Measurements from ENCODE around the gene CD109.
"Not testable (repeated sequence)": the region's sequence is repeated elsewhere in the genome, so short reads cannot be mapped to it uniquely, and the experiment has no call there.

The CD109 gene

DNA sequence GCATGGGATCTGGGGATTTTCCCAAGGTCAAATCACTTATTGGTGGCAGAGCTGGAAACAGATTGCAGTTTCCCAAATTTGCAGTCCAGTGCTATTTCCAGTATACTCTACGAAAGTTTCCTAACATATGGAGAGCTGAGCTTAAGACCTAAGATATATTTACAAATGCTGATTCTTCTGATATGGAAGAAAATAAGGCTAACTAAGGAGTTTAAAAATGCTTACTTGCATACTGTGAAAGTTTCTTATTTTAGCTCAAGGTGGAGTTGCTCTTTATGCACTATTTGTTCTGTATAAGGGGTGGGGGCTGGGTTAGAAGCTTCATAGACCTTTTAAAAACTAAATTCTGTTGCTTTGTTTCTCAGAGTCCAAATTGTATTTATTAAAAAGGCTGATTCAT, 7.5 kb downstream of the CD109 start:
- ATAC-seq (no peak), DNase-seq (no peak)
- H3K9me3 Mint-ChIP-seq: no peaks in the 10 kb centered on the region
- peak overlapping the region; percentile 81 for H3K27ac Mint-ChIP-seq
- H3K4me3 Mint-ChIP-seq: no peak overlapping the region
- H3K36me3 Mint-ChIP-seq (ENCODE audit: low read depth): peaks cover 32% of the 10 kb centered on the region
- H3K4me1 Mint-ChIP-seq: peaks cover 42% of the 10 kb centered on the region
- peaks cover 9% of the 10 kb centered on the region for H3K27me3 Mint-ChIP-seq

GRCh38 chr6:73704260-73704659, 8.3 kb downstream of the CD109 start:
- ATAC-seq: peak; percentile 95
- Mint-ChIP-seq H3K27me3 (peaks cover 7% of the 10 kb centered on the region), H3K27ac (peak overlapping the region; percentile 81), H3K4me1 (peaks cover 40% of the 10 kb centered on the region), H3K9me3 (no peaks in the 10 kb centered on the region), H3K36me3 (ENCODE audit: low read depth) (peaks cover 27% of the 10 kb centered on the region), H3K4me3 (peak overlapping the region; percentile 24)
- DNase-seq: peak; percentile 59

DNA sequence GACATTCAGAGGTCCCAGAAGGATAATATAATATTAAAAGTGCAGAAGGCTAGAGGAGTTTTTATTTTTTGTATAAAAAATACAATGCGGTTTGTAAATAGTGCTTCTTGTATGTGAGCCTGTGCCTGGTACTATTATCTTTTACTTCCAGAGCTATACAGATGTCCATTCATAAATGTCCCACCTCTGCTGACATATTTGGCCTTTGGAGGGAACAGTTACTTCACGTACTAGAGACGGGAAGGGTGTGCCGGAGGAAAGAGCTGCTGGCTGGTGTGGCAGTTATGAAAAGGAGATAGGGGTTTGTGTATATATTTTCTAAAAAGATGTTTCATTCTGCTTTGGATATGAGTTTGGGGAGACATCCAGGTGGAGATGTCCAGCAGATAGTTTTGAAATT, 8.8 kb downstream of the CD109 start:
- peaks cover 2% of the 10 kb centered on the region for H3K27me3 Mint-ChIP-seq
- H3K4me1 Mint-ChIP-seq: peaks cover 37% of the 10 kb centered on the region
- ATAC-seq (no peak), DNase-seq (no peak)
- peaks cover 22% of the 10 kb centered on the region for H3K36me3 Mint-ChIP-seq (ENCODE audit: low read depth)
- peak overlapping the region; percentile 81 for H3K27ac Mint-ChIP-seq
- H3K4me3 Mint-ChIP-seq: no peak overlapping the region
- no peaks in the 10 kb centered on the region for H3K9me3 Mint-ChIP-seq

GRCh38 chr6:73706971-73707370, 11.0 kb downstream of the CD109 start:
- Mint-ChIP-seq H3K9me3 (no peaks in the 10 kb centered on the region), H3K27me3 (no peaks in the 10 kb centered on the region), H3K27ac (no peak overlapping the region), H3K4me1 (peaks cover 27% of the 10 kb centered on the region), H3K36me3 (ENCODE audit: low read depth) (peaks cover 11% of the 10 kb centered on the region), H3K4me3 (no peak overlapping the region)
- ATAC-seq (no peak), DNase-seq (no peak)

DNA sequence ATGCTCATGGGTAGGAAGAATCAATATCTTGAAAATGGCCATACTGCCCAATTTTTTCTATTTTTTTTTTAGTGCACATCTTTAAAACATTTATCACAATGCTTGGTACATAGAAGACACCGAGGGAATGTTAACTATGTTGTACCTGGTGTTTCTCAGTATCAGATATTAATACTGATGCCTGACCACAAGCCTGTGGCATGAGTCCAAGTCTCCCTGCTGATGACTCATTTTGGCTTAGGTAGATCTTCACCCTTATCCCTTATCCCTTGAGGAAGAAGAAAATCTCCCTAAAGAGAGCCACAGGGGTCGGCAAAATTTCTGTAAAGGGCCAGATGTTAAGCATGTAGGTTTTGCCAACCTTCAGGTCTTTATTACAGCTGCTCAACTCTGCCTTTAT, 14.5 kb downstream of the CD109 start:
- Mint-ChIP-seq H3K27ac (no peak overlapping the region), H3K27me3 (no peaks in the 10 kb centered on the region), H3K36me3 (ENCODE audit: low read depth) (peaks cover 4% of the 10 kb centered on the region), H3K9me3 (no peaks in the 10 kb centered on the region), H3K4me1 (peaks cover 16% of the 10 kb centered on the region), H3K4me3 (no peak overlapping the region)
- DNase-seq: no peak
- ATAC-seq: no peak

DNA sequence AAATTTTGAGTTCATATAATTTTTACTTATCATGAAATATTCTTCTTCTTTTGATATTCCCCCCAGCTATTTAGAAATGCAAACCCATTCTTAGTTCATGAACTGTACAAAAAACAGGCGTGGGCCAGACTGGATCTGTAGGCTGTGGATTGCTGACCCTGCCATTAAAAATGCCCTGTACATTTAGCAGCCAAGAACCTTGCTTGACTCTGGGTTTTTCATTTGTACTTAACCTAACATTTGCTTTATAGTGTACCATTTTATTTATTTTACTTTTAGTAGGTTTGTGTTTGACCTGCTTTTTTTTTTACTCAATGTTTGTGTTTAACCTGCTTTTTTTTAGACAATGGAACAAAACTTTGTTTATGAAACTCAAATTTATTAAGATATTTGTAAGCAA, 14.9 kb downstream of the CD109 start:
- Mint-ChIP-seq H3K9me3 (no peaks in the 10 kb centered on the region), H3K27ac (no peak overlapping the region), H3K4me3 (no peak overlapping the region), H3K27me3 (no peaks in the 10 kb centered on the region), H3K36me3 (ENCODE audit: low read depth) (peaks cover 4% of the 10 kb centered on the region), H3K4me1 (peaks cover 16% of the 10 kb centered on the region)
- no peak for ATAC-seq
- no peak for DNase-seq

DNA sequence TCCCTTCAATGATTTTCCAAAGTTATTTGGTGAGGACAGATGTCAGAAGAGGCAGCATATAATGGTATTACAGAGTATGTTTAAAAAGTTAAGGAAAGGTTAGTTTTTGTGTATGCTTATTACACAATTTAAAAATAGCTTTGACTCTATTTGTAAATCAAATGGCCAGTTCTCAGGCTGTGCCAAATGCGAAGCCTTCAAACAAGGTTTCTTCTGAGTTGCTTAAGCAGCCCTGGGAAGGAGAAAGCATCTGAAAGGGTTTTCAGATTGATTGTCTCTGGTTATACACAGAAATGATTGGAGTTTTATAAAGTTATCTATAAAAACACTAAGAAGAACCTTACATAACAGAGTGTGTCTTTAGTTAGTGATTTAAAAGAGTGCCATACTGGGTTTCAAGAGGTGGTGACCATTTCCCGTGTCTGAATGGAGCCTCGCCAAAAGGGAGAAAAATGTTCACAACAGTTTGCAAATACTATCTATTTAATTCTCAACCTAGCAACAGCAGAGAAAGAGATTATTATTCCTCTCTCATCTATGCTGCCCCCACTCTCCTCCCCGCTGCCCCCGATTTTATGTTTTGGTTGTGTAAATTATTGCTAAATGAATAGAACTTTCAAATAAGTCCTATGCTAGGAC, 16.7 kb downstream of the CD109 start:
- no peaks in the 10 kb centered on the region for H3K27me3 Mint-ChIP-seq
- no peaks in the 10 kb centered on the region for H3K9me3 Mint-ChIP-seq
- H3K27ac Mint-ChIP-seq: no peak overlapping the region
- no peak for DNase-seq
- H3K4me3 Mint-ChIP-seq: no peak overlapping the region
- H3K4me1 Mint-ChIP-seq: peaks cover 16% of the 10 kb centered on the region
- ATAC-seq: no peak
- H3K36me3 Mint-ChIP-seq (ENCODE audit: low read depth): peaks cover 4% of the 10 kb centered on the region

DNA sequence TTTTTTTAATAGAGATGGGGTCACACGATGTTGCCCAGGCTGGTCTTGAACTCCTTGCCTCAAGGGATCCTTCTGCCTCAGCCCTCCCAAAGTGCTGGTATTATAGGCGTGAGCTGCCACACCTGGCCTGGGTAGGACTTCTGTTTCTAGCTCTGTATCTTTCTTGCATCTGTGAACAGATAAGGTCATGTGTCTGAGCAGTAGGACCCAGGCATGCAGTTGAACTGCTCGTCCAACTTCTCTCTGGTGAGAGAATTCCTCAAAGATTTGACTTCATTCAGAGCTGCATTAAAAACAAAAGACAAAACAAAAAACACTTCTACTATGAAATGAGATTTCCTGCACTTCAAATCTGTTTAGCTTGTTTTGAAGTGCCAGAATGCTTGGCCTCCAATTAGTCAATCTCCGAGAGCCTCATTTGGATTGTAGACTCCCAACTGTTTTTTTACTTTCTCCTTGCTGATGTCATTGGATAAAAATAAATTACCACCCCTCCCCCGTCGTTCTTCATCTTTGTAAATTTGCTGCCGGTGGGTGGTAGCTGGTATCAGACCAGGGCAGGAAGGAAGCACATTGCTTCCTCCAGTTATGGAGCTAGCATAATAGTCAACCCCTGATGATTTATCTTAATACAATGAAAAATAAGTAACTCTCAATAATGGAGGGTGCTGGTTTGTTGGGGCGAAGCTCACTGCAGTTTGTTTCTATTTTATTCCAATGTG, 17.6 kb downstream of the CD109 start:
- DNase-seq: no peak
- no peak overlapping the region for H3K4me3 Mint-ChIP-seq
- no peak for ATAC-seq
- peaks cover 7% of the 10 kb centered on the region for H3K36me3 Mint-ChIP-seq (ENCODE audit: low read depth)
- H3K27ac Mint-ChIP-seq: no peak overlapping the region
- peaks cover 2% of the 10 kb centered on the region for H3K27me3 Mint-ChIP-seq
- peaks cover 19% of the 10 kb centered on the region for H3K4me1 Mint-ChIP-seq
- no peaks in the 10 kb centered on the region for H3K9me3 Mint-ChIP-seq

GRCh38 chr6:73715111-73715508, 19.1 kb downstream of the CD109 start:
- not testable (repeated sequence) for H3K4me3 Mint-ChIP-seq; DNase-seq; H3K27me3 Mint-ChIP-seq; H3K36me3 Mint-ChIP-seq (ENCODE audit: low read depth); ATAC-seq; H3K9me3 Mint-ChIP-seq; H3K27ac Mint-ChIP-seq
- peaks cover 19% of the 10 kb centered on the region for H3K4me1 Mint-ChIP-seq

DNA sequence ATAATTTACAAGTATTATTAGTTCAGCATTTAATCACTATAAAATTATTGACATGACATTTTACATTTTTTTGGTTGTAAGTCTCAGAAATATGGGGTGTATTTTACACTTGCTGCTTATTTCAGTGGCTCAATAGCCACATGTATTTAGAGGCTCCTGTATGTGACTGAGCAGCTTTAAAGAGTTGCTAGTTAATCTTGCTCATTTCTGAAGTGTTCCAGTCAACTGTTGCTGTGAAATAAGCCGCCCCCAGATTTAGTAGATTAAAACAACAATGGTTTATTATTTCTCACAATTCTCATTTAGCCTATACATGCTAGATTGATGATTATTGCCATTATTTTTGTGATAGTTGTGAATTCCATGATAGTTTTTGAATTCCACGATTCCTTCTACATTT, 23.0 kb downstream of the CD109 start:
- no peaks in the 10 kb centered on the region for H3K9me3 Mint-ChIP-seq
- H3K36me3 Mint-ChIP-seq (ENCODE audit: low read depth): peaks cover 6% of the 10 kb centered on the region
- ATAC-seq: no peak
- no peak overlapping the region for H3K4me3 Mint-ChIP-seq
- H3K27me3 Mint-ChIP-seq: peaks cover 2% of the 10 kb centered on the region
- no peak for DNase-seq
- H3K27ac Mint-ChIP-seq: no peak overlapping the region
- peaks cover 27% of the 10 kb centered on the region for H3K4me1 Mint-ChIP-seq

- DNase-seq (no peak), ATAC-seq (peak; percentile 98)
- H3K4me3 Mint-ChIP-seq: peak overlapping the region; percentile 14
- H3K4me1 Mint-ChIP-seq: peaks cover 43% of the 10 kb centered on the region
- no peaks in the 10 kb centered on the region for H3K9me3 Mint-ChIP-seq
- H3K27ac Mint-ChIP-seq: peak overlapping the region; percentile 67
- H3K27me3 Mint-ChIP-seq: peaks cover 2% of the 10 kb centered on the region
- H3K36me3 Mint-ChIP-seq (ENCODE audit: low read depth): peaks cover 10% of the 10 kb centered on the region
These were observed 26.5 kb downstream of the CD109 start for GRCh38 chr6:73722318-73723060.

- Mint-ChIP-seq H3K4me1 (peaks cover 47% of the 10 kb centered on the region), H3K27ac (peak overlapping the region; percentile 75)
- not testable (repeated sequence) for H3K9me3 Mint-ChIP-seq
These were observed 27.5 kb downstream of the CD109 start for GRCh38 chr6:73723480-73723879.

DNA sequence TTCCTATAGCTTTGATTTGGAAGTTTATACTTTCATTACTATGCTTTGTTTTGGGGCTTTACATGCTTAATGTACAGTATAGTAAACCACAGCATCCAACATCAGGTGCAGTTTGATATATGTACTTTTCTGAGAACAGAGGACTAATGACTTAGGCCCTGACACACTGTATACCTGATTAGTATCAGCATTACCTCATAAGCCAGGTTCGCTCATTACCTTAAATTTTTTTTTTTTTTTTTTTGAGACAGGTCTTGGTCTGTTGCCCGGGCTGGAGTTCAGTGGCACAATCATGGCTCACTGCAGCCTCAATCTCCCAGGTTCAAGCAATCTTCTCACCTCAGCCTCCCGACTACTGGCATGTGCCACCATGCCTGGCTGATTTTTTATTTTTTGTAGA, 28.4 kb downstream of the CD109 start:
- no peaks in the 10 kb centered on the region for H3K9me3 Mint-ChIP-seq
- no peaks in the 10 kb centered on the region for H3K27me3 Mint-ChIP-seq
- H3K27ac Mint-ChIP-seq: no peak overlapping the region
- ATAC-seq: no peak
- peaks cover 12% of the 10 kb centered on the region for H3K36me3 Mint-ChIP-seq (ENCODE audit: low read depth)
- DNase-seq: no peak
- no peak overlapping the region for H3K4me3 Mint-ChIP-seq
- H3K4me1 Mint-ChIP-seq: peaks cover 55% of the 10 kb centered on the region

More at GRCh38 chr6:73723480-73723879, 27.5 kb downstream of the CD109 start:
- not testable (repeated sequence) for ATAC-seq; H3K36me3 Mint-ChIP-seq (ENCODE audit: low read depth); H3K4me3 Mint-ChIP-seq; H3K27me3 Mint-ChIP-seq; DNase-seq

- not testable (repeated sequence) for H3K27me3 Mint-ChIP-seq, H3K4me3 Mint-ChIP-seq, DNase-seq, H3K9me3 Mint-ChIP-seq, H3K27ac Mint-ChIP-seq, ATAC-seq
- Mint-ChIP-seq H3K36me3 (ENCODE audit: low read depth) (peaks cover 12% of the 10 kb centered on the region), H3K4me1 (peaks cover 60% of the 10 kb centered on the region)
These were observed 29.2 kb downstream of the CD109 start for GRCh38 chr6:73725192-73725591.

GRCh38 chr6:73727114-73727513, 31.1 kb downstream of the CD109 start:
- Mint-ChIP-seq H3K27ac (peak overlapping the region; percentile 61), H3K36me3 (ENCODE audit: low read depth) (peaks cover 13% of the 10 kb centered on the region), H3K9me3 (no peaks in the 10 kb centered on the region), H3K4me3 (no peak overlapping the region), H3K4me1 (peaks cover 62% of the 10 kb centered on the region), H3K27me3 (no peaks in the 10 kb centered on the region)
- DNase-seq (peak; percentile 34), ATAC-seq (no peak)

All from activated naive CD8-positive, alpha-beta T cell treated with anti-CD3 and anti-CD28 coated beads, Interleukin-2, amount 50 U/mL, for 24 hours (primary cell).